Breast epithelium (tissue), 4 donors: Measurements from ENCODE around the gene ATP1B2. TPM values are rescaled to one million over a fixed set of nuclear protein-coding genes. Genes with fewer than 3 reads are reported as not detected.

Experiments
- DNase-seq, 2 donors: peaks; one replicate each; pipeline ENCODE4 v3.0.0-alpha.2; 2019; ENCODE audit warnings: low spot score in 2 of 2
- H3K27ac ChIP-seq, 2 donors: fragments of 200-600 bp; sonication (generic) in 1 of 2; one replicate each; pipeline ENCODE4 v1.5.1; 2016 to 2019; ENCODE audit warnings: mild to moderate bottlenecking in 1 of 2
- H3K27me3 ChIP-seq, 2 donors: fragments of 200-600 bp; sonication (generic) in 1 of 2; one replicate each; pipeline versions ENCODE4 v1.5.1 to v1.6.0; 2017 to 2019; ENCODE audit warnings: control low read depth in 1 of 2, mild to moderate bottlenecking in 1 of 2
- H3K36me3 ChIP-seq: fragments of 200-600 bp; one replicate; pipeline ENCODE4 v1.5.1; 2019
- H3K4me1 ChIP-seq, 2 donors: fragments of 200-600 bp; sonication (generic); one replicate each; pipeline ENCODE4 v1.5.1; 2016 to 2019; ENCODE audit warnings: control low read depth in 1 of 2
- H3K4me3 ChIP-seq, 3 donors: fragments of 200-600 bp; sonication (generic); 1 replicate in 2 of 3; 2 replicates in 1 of 3; pipeline ENCODE4 v1.5.1; 2016 to 2019; ENCODE audit warnings: mild to moderate bottlenecking in 3 of 3, moderate library complexity in 2 of 3
- H3K9me3 ChIP-seq, 2 donors: fragments of 200-600 bp; sonication (generic) in 1 of 2; one replicate each; pipeline ENCODE4 v1.5.1; 2016 to 2019; ENCODE audit warnings: control low read depth in 1 of 2
- POLR2A ChIP-seq: fragments of 450-650 bp; IDR thresholded peaks from one replicate; pipeline ENCODE4 v1.6.1; 2016; ENCODE audit warnings: antibody characterized with exemption, mild to moderate bottlenecking, moderate library complexity
- POLR2AphosphoS5 ChIP-seq, 3 donors: sonication (generic); formaldehyde crosslinking; IDR thresholded peaks; one replicate each; pipeline ENCODE4 v1.6.1; 2017; ENCODE audit warnings: antibody characterized with exemption in 3 of 3
- intact Hi-C: fragments of 100-400 bp; cut with DNase I; formaldehyde crosslinking; loops from one replicate; pipeline ENCODE4 v1.15.1; 2023; ENCODE audit warnings: low total_unique reads
- total RNA-seq, 3 donors: library from RNA; depleted of rRNA; stranded (reverse); fragments of >200 nt; gene quantifications; one replicate each; pipeline ENCODE4 v1.1.0, GENCODE V29; 2016
- TF ChIP-seq, protein P1 (sequence below), 3 donors: fragments of 450-650 bp; IDR thresholded peaks; one replicate each; pipeline ENCODE4 v1.5.1; 2016 to 2017; ENCODE audit warnings: antibody characterized with exemption in 3 of 3, mild to moderate bottlenecking in 3 of 3, moderate library complexity in 3 of 3

ATP1B2 gene
- total RNA-seq, 3 donors from 2014 or later = 0.16 to 1.2 (median 0.98) TPM

GRCh38 chr17:7647018-7647417 is 3.7 kb upstream of the ATP1B2 start:
- TF ChIP-seq POLR2AphosphoS5 (IDR thresholded peaks at IDR 0.05) (no peak), POLR2A (no peak)
- TF ChIP-seq, protein P1, sequence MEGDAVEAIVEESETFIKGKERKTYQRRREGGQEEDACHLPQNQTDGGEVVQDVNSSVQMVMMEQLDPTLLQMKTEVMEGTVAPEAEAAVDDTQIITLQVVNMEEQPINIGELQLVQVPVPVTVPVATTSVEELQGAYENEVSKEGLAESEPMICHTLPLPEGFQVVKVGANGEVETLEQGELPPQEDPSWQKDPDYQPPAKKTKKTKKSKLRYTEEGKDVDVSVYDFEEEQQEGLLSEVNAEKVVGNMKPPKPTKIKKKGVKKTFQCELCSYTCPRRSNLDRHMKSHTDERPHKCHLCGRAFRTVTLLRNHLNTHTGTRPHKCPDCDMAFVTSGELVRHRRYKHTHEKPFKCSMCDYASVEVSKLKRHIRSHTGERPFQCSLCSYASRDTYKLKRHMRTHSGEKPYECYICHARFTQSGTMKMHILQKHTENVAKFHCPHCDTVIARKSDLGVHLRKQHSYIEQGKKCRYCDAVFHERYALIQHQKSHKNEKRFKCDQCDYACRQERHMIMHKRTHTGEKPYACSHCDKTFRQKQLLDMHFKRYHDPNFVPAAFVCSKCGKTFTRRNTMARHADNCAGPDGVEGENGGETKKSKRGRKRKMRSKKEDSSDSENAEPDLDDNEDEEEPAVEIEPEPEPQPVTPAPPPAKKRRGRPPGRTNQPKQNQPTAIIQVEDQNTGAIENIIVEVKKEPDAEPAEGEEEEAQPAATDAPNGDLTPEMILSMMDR (IDR thresholded peaks at IDR 0.05) = no peak

DNA sequence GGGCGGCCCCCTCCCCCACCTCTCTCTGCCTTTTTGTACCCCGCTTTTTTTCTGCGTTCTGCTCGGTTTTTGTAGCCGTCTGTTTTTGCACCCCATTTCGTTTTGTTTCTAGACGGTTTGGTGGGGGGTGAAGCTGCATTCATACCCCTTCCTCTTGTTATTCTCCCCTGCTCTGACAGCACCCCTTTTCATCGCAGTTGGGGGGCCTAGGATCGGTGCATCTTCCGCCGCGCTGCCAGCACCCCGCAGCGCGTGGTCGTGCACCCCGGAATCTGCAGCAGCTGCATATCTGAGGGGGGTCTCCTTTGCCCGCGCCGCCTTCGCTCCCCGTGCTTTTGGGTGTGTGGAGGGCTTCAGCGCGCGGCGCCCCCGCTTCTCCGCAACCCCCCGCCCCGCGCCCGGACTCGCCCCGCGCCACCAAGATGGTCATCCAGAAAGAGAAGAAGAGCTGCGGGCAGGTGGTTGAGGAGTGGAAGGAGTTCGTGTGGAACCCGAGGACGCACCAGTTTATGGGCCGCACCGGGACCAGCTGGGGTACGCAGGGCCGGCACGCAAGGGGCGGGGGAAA is 455 bp downstream of the ATP1B2 start:
- no peak for DNase-seq
- no peaks in the 10 kb centered on the region for H3K36me3 ChIP-seq
- H3K27me3 ChIP-seq = peaks cover 0 to 4% of the 10 kb centered on the region in 2 donors
- H3K27ac ChIP-seq = peak overlapping the region in 1 of 2 donors; percentile 53
- H3K4me1 ChIP-seq = no peaks in the 10 kb centered on the region
- intact Hi-C loops = no loop called here
- TF ChIP-seq POLR2AphosphoS5 (IDR thresholded peaks at IDR 0.05) = no peak
- TF ChIP-seq, protein P1 (IDR thresholded peaks at IDR 0.05) = no peak
- no peak for TF ChIP-seq POLR2A
- H3K4me3 ChIP-seq = peak overlapping the region; percentile 39 to 75 (median 57)
- H3K9me3 ChIP-seq = no peaks in the 10 kb centered on the region

More at GRCh38 chr17:7647018-7647417, 3.7 kb upstream of the ATP1B2 start:
- no peaks in the 10 kb centered on the region for H3K4me1 ChIP-seq
- intact Hi-C loops = no loop called here
- peaks cover 0 to 4% of the 10 kb centered on the region in 2 donors for H3K27me3 ChIP-seq
- no peak overlapping the region for H3K27ac ChIP-seq
- H3K4me3 ChIP-seq = no peak overlapping the region
- H3K36me3 ChIP-seq = no peaks in the 10 kb centered on the region
- no peak for DNase-seq
- no peaks in the 10 kb centered on the region for H3K9me3 ChIP-seq

DNA sequence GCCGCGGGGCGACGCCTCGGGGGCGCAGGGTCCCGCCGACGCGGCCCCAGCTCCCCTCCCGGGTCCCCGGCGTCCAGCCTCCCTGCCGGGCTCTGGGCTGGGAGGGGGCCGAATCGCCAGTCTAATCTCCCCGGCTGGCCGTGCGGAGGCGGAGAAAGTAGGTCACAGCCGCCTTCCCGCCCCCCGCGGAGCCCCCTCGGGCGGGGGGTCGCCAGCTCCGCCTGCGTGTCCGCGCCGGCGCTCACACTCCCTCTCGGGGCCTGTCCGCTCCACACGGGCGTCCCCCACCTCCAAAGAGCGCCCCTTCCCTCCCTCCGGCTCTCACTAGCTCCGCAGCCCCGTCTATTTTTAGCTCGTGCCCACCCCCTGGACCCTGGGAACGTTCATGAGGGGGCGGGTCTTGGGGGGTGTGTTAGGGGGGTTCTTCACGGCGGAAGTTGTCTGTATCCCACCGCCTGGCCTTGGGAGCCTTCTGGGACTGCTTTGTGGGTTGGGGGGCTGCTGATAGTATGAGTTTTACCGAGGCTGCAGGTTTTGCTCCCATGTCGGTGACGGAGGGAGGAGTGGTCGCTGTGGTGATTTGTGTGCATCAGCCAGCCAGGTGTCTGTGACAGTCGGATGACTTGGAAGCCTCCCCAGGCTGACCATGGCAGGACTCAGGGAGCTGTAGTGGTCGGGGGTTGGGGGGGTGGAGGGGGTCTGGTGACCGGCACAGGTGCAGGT is 1.1 kb downstream of the ATP1B2 start:
- peak overlapping the region; percentile 39 to 75 (median 57) for H3K4me3 ChIP-seq
- no peaks in the 10 kb centered on the region for H3K4me1 ChIP-seq
- no peak for TF ChIP-seq POLR2A
- no peak for TF ChIP-seq POLR2AphosphoS5 (IDR thresholded peaks at IDR 0.05)
- TF ChIP-seq, protein P1 (IDR thresholded peaks at IDR 0.05) = no peak
- H3K27me3 ChIP-seq = peaks cover 0 to 4% of the 10 kb centered on the region in 2 donors
- H3K36me3 ChIP-seq = no peaks in the 10 kb centered on the region
- no peaks in the 10 kb centered on the region for H3K9me3 ChIP-seq
- intact Hi-C loops = no loop called here
- peak overlapping the region; percentile 15 to 53 for H3K27ac ChIP-seq
- DNase-seq = no peak

- intact Hi-C loops = no loop called here
- H3K27me3 ChIP-seq = peaks cover 0 to 4% of the 10 kb centered on the region in 2 donors
Measured at GRCh38 chr17:7652388-7653356, 1.9 kb downstream of the ATP1B2 start.

More at GRCh38 chr17:7652388-7653356, 1.9 kb downstream of the ATP1B2 start:
- DNase-seq = no peak
- TF ChIP-seq POLR2A = no peak
- TF ChIP-seq POLR2AphosphoS5 (IDR thresholded peaks at IDR 0.05) = no peak
- TF ChIP-seq, protein P1 (IDR thresholded peaks at IDR 0.05) = no peak
- H3K9me3 ChIP-seq = no peaks in the 10 kb centered on the region
- no peaks in the 10 kb centered on the region for H3K36me3 ChIP-seq
- H3K27ac ChIP-seq = peak overlapping the region in 1 of 2 donors; percentile 53
- H3K4me3 ChIP-seq = peak overlapping the region in 2 of 3 donors; percentile 57 to 75
- no peaks in the 10 kb centered on the region for H3K4me1 ChIP-seq
